ENCODE data around the gene CLEC20A. TPM values are rescaled to one million over a fixed set of nuclear protein-coding genes. Genes with fewer than 3 reads are reported as not detected.

Gene CLEC20A
- total and polyA plus RNA-seq, 9 of the 15 experiments (the other 6 are each of a cell fraction or from before 2014, with no cell fraction given), result not detected

DNA sequence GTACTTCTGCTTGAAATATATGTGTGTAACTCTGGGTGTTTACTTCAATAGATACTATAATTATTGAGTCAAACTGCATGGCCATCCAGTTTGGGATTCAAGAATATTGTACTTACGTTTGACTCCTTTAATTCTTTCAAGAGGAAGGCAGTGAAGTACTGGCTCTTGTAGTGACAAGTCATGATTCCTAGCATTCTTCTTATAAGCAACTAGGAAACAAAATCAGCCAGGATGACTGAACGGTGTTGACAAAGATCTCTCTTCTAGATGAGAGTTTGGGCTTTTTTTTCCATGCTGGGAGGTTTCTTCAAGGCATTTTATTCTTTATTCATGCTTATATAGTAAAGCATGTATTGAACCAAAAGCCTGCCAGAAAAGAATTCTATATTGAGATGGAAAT, 58.3 kb downstream of the CLEC20A start (continued):
- no peak for TF ChIP-seq ZNF639 (CRISPR knock-in tag; conservative IDR thresholded peaks at IDR 0.05 in 1 of 2, IDR thresholded peaks at IDR 0.05 in 1 of 2)

DNA sequence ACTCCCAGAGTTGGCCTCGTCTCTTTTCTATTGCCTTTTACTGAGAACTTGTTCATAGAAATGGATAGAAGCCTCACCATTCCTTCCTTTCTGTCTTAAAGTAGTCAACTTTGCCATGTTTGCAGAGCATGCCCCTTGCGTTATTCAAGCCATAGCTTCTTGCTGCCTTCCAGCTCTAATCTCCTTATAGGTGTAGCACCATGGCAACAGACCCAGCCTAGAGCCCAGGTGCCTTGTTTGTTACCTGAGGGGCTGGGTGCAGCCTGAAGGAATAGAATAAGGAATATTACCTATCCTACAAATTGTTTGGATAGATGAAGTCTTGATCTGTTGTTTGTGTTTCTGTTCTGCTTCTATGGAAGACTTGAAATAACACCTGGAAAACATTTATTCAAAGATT, 59.9 kb downstream of the CLEC20A start:
- FAIRE-seq (no peak), ATAC-seq (no peak), DNase-seq (ENCODE audit: extremely low read depth in 1 of 4, low spot score in 3 of 4) (no peak)
- BruUV-seq (replicated peaks), result no TSS peak
- no peak for TF ChIP-seq CHD2 (IDR thresholded peaks at IDR 0.05; ENCODE audit: low read depth, low read length)
- no peak for TF ChIP-seq PREB (CRISPR knock-in tag; IDR thresholded peaks at IDR 0.05)
- Histone ChIP-seq H3K4me3 (no peak overlapping the region), H3K36me3 (ENCODE audit: control insufficient read depth, insufficient read depth, low read length) (no peaks in the 10 kb centered on the region), H4K20me1 (replicated peaks; ENCODE audit: control insufficient read depth, insufficient read depth, low read length) (no peaks in the 10 kb centered on the region), H3K4me2 (ENCODE audit: insufficient read depth, low read length) (no peak overlapping the region), H3K9me1 (ENCODE audit: control insufficient read depth, insufficient read depth, low read length) (no peaks in the 10 kb centered on the region), H3K9ac (ENCODE audit: insufficient read depth in 1 of 2, low read depth in 2 of 2, low read length in 2 of 2) (no peak overlapping the region), H3K4me1 (replicated peaks in 1 of 2; ENCODE audit: control insufficient read depth in 2 of 2, insufficient read depth in 2 of 2, low read length in 2 of 2) (no peaks in the 10 kb centered on the region), H3K79me2 (ENCODE audit: control insufficient read depth, insufficient read depth, low read length) (no peaks in the 10 kb centered on the region), H3K27ac (ENCODE audit: extremely low read depth, low read depth, low read length) (no peak overlapping the region), H3K9me3 (replicated peaks; ENCODE audit: control insufficient read depth, insufficient read depth, low read depth, low read length) (no peaks in the 10 kb centered on the region), H3K27me3 (ENCODE audit: control insufficient read depth in 2 of 2, insufficient read depth in 2 of 2, low read length in 2 of 2) (no peaks in the 10 kb centered on the region), H2AFZ (ENCODE audit: low read depth, low read length) (no peak overlapping the region)
- ChIA-PET CTCF (ENCODE audit: low intra/inter-chr PET ratio) (no interaction called here), POLR2A (no interaction called here)
- in situ Hi-C loops (cut with MboI), result no loop called here
- 4% methylated on average over 2 of the region's 2 CpGs for whole genome bisulfite sequencing (ENCODE audit: insufficient coverage, low coverage, missing lambda C conversion rate)
- intact Hi-C loops (cut with micrococcal nuclease), result no loop called here

Measured in K562 (cell line).